Bone marrow (tissue), 2 donors: Measurements from ENCODE around the gene EEF1A1.
"Not testable (repeated sequence)": the region's sequence is repeated elsewhere in the genome, so short reads cannot be mapped to it uniquely, and the experiment has no call there.

Experiments
- DNase-seq, 2 donors: peaks; one replicate each; lab custom pipeline; 2025; lab: John Stamatoyannopoulos, UW

The EEF1A1 gene

GRCh38 chr6:73520688-73521350 is at the start of gene EEF1A1:
Gene EEF1A1, minus strand, starts transcription at chr6:73521032. Its CDS starts 1,006 bp downstream, at chr6:73520026.
- DNase-seq = peak; percentile 97 to 100

- no peak for DNase-seq
Measured at GRCh38 chr6:73569121-73569520, 48.3 kb upstream of the EEF1A1 start.

GRCh38 chr6:73566954-73567591 is 46.2 kb upstream of the EEF1A1 start:
- peak in 1 of 2 donors; percentile 22 for DNase-seq

GRCh38 chr6:73566486-73566871 is 45.6 kb upstream of the EEF1A1 start:
- not testable (repeated sequence) for DNase-seq

- DNase-seq = no peak
Measured at GRCh38 chr6:73565767-73566485, 45.1 kb upstream of the EEF1A1 start.

GRCh38 chr6:73564578-73565345 is 43.9 kb upstream of the EEF1A1 start:
- DNase-seq = no peak

- no peak for DNase-seq
Measured at GRCh38 chr6:73562558-73562957, 41.7 kb upstream of the EEF1A1 start.

- no peak for DNase-seq
Measured at GRCh38 chr6:73560853-73561407, 40.1 kb upstream of the EEF1A1 start.

- no peak for DNase-seq
Measured at GRCh38 chr6:73560182-73560732, 39.4 kb upstream of the EEF1A1 start.

GRCh38 chr6:73559399-73559794 is 38.6 kb upstream of the EEF1A1 start:
- not testable (repeated sequence) for DNase-seq

GRCh38 chr6:73558624-73559398 is 38.0 kb upstream of the EEF1A1 start:
- DNase-seq = no peak

GRCh38 chr6:73556836-73557235 is 36.0 kb upstream of the EEF1A1 start:
- DNase-seq = no peak

- not testable (repeated sequence) for DNase-seq
Measured at GRCh38 chr6:73555380-73555949, 34.6 kb upstream of the EEF1A1 start.

GRCh38 chr6:73551115-73551514 is 30.3 kb upstream of the EEF1A1 start:
- DNase-seq = not testable (repeated sequence)

- no peak for DNase-seq
Measured at GRCh38 chr6:73548458-73549446, 27.9 kb upstream of the EEF1A1 start.

- no peak for DNase-seq
Measured at GRCh38 chr6:73547036-73547435, 26.2 kb upstream of the EEF1A1 start.

GRCh38 chr6:73542891-73543290 is 22.1 kb upstream of the EEF1A1 start:
- DNase-seq = no peak

GRCh38 chr6:73542481-73542880 is 21.6 kb upstream of the EEF1A1 start:
- not testable (repeated sequence) for DNase-seq

GRCh38 chr6:73538116-73538779 is 17.4 kb upstream of the EEF1A1 start:
- no peak for DNase-seq
